Stimulated activated CD4-positive, alpha-beta T cell treated with anti-CD3 and anti-CD28 coated beads, Interleukin-2, amount 100 ng/mL, for 4 hours (primary cell): ENCODE measurements around the gene RAB37.

Experiments
- DNase-seq: peaks from one replicate; pipeline ENCODE4 v3.0.0-alpha.2; 2020; ENCODE audit warnings: low read depth

The RAB37 gene, protein sequence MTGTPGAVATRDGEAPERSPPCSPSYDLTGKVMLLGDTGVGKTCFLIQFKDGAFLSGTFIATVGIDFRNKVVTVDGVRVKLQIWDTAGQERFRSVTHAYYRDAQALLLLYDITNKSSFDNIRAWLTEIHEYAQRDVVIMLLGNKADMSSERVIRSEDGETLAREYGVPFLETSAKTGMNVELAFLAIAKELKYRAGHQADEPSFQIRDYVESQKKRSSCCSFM

DNA sequence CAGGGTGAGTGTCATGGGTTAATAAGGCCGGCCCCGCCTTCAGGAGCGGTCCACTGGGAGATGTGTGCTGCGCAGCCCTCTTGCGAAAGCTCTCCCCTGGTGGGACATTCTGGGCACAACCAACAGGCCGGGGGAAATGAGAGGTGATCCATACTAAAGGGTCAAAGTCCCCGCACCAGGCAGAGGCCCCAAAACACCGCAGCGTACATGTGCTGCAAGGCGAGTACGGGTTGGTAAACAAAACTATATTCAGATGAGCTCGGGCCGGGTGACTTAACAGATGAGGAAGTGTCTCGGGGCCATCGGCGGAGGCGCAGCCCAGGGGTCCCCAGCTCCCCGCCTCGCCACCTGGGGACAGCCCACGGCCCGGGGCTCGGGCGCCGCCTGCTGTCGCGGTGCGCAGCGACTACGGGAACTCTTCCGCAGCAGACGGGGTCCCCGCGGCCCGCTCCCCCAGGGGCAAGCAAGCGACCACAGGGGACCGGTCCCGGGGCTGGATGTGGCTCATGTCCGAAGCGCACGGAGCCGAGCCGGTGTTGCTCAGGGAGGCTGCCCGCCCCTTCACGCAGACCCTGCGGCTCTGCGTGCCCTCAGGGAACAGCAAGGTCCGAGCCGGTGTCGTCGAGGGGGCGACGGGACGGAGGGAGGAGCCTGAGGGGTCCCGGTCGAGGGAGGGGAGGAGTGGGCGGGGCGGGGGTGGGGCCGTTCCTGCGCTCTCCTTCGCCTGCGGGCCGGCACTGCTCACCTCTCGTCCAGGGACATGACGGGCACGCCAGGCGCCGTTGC is at the start of gene RAB37:
Gene RAB37, plus strand, starts transcription at position 744 of the 786 bp plus-strand sequence. Its CDS starts 17 bp downstream, at position 761.
- DNase-seq, result no peak

DNA sequence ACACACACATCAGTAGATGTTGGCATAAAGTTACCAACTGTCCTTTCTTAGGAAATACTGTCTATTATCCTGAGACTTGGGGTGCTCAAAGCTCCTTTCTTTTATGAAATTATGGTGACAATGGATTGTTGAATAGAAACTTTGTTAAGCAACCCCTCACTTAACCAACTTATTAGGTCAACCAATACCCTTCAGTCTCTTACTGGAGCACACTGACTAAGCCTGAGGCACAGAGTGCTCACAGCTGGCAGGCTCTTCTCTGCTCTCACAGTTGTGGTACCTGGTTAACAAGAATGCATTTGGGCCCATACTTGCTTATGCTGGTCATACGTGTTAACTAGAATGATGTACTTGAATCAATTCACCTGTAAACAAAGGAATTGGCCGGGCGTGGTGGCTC is 49.2 kb upstream of the RAB37 start:
- DNase-seq, result no peak

DNA sequence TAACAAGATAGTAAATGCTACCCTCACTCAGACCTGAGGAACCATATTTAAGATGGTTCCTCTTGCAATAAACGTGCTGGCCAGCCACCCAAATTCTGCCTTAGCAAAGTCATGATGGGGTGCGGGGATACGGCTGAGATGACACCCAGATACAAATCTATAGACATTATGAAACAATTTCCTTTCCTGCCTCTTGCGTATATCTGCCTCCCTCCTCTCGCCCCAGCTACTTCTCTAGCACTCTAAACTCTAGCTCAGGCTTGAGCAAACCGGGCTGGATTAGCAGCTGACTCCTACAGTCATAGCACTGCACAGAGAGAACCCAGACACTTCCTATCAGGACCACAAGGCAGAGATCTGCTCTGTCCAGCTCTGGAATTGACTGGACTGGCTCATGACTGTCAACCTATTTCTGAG is 46.6 kb upstream of the RAB37 start:
- DNase-seq, result no peak

DNA sequence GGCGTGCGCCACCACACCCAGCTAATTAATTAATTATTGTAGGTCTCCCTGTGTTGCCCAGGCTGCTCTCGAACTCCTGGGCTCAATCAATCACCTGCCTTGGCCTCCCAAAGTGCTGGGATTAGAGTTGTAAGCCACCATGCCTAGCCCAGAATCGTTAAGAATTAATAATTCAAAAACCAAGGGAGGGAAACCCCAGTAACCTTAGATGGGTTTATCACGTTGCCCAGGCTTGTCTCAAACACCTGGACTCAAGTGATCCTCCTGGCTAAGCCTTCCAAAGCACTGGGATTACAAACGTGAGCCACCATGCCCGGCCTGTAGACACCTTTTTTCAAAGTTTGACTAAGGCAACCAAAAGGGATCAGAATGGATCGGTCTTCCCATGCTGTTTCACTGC is 45.9 kb upstream of the RAB37 start:
- no peak for DNase-seq

DNA sequence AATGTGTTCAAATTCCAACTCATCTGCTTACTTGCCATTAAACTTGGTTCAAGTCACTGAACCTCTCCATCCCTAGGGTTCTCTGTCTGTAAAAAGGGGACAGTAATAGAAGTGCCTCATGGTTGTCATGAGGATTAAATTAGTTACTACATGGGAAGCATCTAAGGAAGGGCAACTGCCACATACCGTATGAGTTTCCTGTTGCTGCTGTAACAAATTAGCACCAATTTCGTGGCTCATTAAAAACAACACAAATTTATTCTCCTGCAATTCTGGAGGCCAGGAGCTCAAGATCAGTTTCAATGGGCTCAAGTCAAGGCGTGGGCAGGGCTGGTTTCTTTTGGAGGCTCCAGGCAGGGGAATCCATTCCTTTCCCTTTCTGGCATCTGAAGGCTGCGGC is 43.0 kb upstream of the RAB37 start:
- DNase-seq, result no peak

DNA sequence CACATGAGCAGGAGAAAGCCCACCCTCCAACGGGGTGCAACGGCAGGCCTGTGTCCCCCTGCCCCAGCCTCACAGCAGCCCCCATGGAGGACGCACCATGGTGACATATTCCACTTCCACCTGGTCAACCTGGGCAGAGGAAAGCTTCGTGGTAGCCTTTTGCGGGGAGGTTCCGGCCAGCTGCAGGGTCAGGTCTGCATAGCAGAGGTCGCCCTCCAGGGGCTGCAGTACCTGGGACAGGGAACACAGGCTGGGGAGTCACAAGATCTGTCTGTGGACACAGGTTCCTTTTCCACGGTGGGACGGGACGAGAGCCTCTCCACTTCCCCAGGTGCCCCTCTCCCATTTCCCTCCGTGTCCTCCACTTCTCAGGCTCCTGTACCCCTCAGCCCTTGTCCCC is 41.4 kb upstream of the RAB37 start:
- no peak for DNase-seq

DNA sequence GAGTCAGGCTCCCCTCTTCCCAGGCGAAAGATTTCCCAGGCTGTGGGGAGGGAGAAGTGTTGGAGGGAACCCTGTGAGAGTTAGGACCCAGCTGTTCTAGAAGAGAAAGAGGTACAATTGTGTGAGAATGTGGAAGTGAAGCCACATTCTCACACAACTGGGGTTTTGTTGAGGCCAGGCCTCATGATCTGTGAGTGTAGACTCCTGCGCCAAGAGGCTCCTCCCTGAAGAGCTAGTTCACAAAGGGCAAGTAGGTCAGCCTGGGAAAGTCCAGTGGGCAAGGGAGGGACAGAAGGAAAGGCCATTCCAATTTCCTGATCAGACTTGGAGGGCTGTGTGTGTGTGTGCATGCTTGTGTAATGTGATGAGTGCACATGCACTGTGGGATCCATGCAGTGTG is 39.5 kb upstream of the RAB37 start:
- no peak for DNase-seq

DNA sequence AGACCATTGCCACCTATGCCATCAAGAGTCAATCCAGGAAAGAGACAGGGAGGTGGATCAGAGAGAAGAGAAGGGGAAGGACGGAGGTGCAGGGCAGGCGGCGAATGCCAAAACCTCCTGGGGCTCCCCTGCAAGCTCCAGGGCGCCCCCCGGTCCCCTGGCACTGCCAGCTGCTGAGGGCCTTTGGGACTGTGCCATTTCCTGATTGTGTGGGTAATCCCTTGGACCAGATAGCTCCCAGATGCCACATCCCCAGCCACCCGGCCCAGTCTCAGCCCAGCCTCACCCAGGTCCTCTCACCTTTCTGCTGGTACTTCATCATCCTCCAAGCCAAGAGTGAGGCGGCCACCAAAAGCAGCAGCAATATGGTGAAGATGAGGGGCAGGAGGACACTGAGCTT is 39.0 kb upstream of the RAB37 start:
- no peak for DNase-seq

DNA sequence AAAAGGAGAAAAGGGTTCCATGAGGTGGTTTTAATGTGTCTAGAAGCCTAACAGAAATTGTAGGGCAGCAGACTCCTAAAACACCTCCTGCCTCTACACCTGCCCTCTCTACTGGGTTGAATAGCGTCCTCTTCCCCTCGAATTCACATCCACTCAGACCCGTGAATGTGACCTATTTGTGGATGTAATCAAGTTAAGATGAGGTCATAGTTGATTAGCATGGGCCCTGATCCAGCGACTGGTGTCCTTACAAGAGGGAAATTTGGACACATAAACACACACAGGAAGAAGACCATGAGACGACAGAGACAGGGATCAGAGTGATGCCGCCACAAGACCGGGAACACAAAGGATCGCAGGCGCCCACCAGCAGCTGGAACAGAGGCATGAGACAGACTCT is 37.8 kb upstream of the RAB37 start:
- DNase-seq, result no peak

DNA sequence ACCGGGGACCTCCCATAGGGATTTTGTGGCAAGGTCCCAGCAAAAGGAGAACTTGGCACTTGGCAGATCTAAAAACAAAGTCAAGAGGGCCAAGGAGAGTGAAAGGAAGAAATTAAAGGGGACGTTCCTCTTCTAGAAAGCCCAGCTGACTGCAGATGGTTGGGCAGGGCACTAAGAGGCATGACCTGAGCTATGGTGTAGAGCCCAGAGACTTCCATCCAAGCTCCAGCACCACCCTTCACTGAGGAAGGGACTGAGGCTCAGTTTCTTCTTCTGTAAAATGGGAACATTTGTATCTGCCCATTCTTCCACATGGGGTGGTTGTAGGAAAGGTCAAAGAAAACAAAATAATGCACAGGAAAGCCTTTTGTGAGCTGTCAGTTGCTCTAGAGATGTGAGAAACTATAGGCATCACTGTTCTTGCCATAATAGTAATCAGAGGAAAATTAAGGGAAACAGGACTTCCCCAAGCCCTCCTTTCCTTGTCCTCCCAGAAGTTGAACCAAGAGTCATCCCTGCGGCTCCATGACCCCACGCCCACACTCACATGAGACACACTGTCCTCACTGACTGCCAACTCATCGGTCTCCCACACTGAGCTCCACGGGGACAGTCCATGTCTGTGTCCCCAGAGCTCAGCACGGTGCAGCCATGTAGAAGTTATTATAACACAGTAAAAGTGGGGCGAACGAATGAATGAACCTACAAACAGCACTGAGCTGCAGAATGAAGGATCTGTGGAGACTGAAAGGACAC is 34.8 kb upstream of the RAB37 start:
- no peak for DNase-seq

DNA sequence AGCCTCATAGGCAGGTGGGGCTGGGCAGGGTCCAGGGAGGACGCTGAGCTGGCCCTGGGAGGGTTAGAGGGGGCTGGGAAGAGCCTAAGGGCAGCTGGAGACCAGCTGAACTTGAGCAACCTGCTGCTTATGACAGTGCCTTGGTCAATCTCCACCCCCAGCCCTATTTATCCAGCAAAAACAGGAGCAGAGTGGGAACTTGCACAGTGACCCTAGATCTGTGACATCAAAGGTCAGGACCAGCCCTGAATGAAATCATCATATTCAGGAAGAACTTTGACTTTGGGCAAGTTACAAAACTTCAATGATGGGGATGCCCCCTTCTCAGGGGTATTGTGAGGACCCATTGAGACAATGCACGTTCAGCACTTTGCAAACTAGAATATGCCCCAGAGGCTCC is 33.7 kb upstream of the RAB37 start:
- no peak for DNase-seq

DNA sequence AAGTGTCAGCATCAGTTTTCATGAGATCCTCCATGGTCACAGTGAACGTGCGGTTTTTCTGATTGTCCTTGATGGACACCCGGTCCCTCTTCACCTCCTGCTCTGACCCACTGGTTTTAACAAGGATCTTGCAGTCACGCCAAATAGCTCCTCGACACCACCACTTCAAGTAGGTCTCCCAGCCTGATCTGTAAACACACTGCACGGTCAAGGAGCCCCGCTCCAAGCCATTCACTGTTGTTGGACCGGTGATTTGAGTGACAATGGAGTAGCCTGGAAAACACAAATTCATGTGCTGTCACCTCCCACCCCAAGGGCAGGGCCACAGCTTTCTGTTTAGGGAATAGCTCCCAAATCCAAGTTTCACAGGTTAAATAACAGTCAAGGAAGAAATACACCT is 32.5 kb upstream of the RAB37 start:
- DNase-seq, result no peak

DNA sequence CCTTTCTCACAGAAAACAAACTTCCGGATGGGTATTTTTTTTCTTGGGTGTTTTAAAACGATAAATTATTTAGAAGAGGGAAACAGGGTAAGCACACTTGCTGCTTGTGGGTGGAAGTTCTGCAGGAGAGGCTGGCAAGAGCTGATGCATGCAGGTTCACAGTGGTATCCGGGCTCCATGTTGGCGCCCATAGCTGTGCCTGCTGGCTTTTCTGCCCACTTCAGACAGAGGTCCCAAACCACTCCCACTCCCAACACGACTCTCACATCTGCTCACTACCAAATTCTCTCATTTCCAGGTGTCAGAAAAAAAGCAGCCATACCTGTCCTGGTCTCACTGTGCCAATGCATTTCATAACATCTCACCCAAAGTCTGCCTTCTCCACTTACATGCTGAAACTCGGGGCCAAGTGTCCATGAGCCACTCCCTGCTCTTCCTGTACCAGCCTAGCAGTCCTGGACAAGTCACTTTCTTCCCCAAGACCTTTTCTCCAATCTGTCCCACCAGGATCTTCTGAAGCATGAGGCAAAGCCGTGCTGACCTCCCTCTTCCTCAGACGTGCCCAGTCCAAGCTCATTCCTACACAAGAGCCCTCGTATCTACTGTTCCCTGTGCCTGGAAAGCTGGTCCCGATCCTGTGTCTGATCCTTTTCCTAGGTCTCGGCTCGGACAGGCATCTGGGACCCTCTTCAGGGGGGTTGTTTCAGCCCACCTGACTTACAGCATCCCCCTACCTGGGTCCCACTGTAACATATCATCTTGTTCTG is 25.8 kb upstream of the RAB37 start:
- no peak for DNase-seq

DNA sequence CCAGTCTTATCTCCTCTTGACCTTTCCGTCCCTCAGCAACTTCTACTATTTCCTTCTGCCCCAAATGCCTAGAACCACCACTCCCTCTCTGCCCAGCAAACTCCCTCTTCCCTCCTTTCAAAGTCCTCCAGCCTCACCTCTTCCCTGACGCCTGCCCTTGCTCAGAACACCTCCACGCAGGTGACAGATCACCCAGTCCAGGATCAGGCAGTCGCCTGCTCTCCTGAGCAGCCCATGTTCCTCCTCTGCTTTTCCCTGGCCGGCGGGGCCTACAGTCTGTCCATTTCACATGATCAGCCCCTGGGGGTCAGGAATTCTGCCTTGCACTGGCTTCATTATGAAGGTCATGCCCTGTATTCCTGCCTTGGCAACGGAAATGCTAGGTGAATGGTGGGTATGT is 24.8 kb upstream of the RAB37 start:
- no peak for DNase-seq

DNA sequence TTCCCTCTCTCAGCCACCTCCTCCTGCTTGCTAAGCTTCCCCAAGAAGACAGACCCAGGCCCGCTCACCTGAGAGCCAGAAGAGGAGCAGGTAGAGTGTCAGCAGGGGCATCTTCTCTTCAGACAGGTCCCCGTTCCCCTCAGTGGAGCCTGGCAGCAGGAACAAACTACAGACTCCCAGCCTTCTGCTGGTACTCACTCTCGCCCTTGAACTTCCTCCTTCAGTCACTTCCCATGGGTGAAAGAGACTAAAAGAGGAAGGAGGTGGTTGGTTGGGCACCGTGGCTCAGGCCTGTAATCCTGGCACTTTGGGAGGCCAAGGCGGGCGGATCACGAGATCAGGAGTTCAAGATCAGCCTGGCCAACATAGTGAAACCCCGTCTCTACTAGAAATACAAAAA is 24.3 kb upstream of the RAB37 start, which contains the start of gene CD300LF:
Gene CD300LF, minus strand, starts transcription at position 168 of the 400 bp plus-strand sequence. Its CDS starts 57 bp downstream, at position 111.
- no peak for DNase-seq

DNA sequence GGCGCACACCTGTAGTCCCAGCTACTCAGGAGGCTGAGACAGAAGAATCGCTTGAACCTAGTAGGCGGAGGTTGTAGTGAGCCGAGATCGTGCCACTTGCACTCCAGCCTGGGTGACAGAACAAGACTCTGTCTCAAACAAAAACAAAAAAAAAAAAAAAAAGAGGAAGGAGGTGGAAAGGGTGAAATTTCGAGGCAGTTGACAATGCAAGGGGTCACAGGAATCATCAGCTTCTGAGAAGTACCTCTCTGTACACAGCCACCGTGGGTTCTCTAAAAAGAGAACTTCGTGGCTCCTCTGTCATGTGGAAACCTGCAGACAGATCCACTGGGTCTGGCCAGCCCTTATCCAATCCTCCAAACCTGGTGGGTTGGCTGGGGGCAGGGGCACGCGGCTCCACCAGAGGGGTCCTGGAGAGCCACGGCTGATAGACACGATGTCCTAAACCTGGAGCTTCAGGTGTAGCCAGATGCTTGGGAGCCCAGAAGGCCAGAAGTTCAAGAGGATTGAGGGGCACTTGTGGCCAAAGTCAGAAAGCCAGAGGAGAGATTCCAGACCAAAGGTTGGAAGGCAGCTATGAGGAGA is 23.8 kb upstream of the RAB37 start:
- DNase-seq, result no peak

DNA sequence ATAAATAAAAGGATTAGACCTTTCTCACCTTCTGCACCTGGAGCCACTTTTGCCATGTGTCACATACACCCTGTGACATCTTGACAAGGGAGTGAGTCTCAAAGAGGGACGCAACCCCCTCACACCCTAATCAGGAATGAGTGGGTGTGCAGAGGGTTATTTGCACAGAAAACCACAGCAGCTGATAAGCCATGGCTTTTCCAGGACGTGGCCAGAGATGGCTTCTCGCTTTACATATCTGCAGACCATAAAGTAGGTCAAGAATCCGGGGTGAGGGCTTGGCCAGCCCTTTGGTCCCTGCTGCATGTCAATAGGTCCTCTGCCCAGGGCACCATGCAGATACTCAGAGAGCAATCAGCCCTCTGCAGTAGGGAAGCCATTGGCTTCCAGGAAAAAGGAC is 21.9 kb upstream of the RAB37 start:
- DNase-seq, result no peak

DNA sequence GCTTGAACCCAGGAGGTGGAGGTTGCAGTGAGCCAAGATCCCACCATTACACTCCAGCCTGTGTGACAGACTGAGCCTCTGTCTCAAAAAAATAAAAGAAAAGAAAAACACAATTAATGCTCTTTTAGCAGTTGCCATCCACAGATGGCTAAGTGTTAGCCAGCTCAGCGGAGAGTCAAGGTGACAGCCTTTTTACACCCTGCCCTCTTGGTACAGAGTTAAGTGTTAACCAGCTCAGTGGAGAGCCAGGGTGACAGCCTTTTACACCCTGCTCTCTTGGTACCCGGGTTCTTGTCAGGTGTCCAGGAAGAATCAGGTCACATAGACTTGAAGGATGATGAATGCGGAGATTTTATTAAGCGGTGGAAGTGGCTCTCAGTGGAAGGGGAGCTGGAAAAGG is 16.6 kb upstream of the RAB37 start:
- no peak for DNase-seq

DNA sequence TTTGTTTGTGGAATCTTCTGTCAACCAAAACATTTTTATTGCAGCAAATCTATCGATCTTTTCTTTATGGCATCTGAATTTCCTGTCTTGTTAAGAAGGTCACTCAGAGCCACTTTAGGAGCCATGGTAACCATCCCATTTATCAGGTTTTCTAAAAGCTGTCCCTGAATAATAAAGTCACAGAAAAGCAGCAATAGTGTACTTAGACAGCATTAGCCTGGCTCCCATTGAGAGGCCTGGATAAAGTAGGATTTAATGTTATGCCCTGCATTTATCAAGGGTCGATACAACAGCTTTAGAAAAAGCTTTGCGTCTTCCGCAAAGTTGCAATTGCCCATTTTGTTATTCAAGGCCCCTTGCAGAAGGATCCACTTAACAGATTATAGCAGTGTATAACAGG is 14.3 kb upstream of the RAB37 start:
- no peak for DNase-seq

DNA sequence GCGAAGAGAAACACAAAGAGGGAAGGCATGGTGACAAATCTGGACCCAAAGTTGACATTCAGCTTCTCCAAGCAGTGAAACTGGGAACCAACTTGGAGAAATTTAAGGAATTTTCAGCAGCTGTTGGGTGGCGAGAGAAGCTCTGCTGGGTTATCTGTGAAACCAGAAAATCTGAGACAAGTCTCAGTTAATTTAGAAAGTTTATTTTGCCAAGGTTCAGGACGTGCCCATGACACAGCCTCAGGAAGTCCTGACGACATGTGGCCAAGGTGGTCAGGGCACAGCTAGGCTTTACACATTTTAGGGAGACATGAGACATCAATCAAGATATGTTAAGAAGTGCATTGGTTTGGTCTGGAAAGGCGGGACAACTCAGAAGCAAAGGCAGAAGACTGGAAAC is 13.2 kb upstream of the RAB37 start:
- DNase-seq, result no peak

DNA sequence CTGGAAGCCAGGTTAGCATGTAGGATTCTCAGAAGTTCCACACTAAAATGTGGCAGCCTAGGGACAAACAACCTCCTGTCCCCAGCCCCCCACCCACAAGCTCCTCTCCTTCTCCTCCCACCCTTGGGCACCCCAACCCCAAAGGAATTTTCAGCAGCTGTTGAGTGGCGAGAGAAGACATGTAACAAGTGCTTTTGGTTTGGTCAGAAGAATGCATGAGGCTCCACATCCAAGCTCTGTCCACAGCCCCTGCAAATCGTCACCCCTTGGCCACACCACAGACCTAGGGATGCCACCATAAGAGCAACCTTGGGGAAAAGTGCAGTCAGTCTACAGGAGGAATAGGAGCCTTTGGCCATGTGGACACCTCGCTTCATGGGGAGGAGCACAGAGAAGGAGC is 11.9 kb upstream of the RAB37 start:
- DNase-seq, result no peak
